H1 (cell line): ENCODE data around the gene GALNT7. TPM values are rescaled to one million over a fixed set of nuclear protein-coding genes. Genes with fewer than 3 reads are reported as not detected.

Experiments used
- CTCF ChIA-PET: fragments of 300-600 bp; sonication (Branson Sonifier 250); formaldehyde crosslinking; loops from one replicate; lab custom pipeline; 2021; ENCODE audit not compliant: partially characterized antibody; lab: Charles Lee
- POLR2A ChIA-PET: fragments of 300-600 bp; sonication (Branson Sonifier 250); formaldehyde crosslinking; loops from one replicate; lab custom pipeline; 2021; ENCODE audit warnings: inconsistent platforms; ENCODE audit not compliant: partially characterized antibody; lab: Charles Lee
- DNase-seq, 2 experiments: peaks; one replicate each; pipeline versions ENCODE4 v3.0.0 to v3.0.0-alpha.2; 2010 to 2022; ENCODE audit warnings: low spot score in 2 of 2, low read depth in 1 of 2, mixed read lengths in 1 of 2
- FAIRE-seq: peaks from 2 replicates; lab custom pipeline; 2011; peaks lifted over from hg19 to GRCh38; lab: Jason Lieb, UNC
- H2AFZ ChIP-seq: 2 replicates; pipeline ENCODE4 v1.8.1; 2012; ENCODE audit warnings: low read length, inconsistent platforms
- H2AK5ac ChIP-seq: 2 replicates; pipeline ENCODE4 v1.6.1; 2013; ENCODE audit warnings: low read depth, low read length
- H2BK120ac ChIP-seq: replicated peaks from 2 replicates; pipeline ENCODE3; 2013; ENCODE audit warnings: low read depth, low read length, inconsistent platforms
- H2BK12ac ChIP-seq: 2 replicates; pipeline ENCODE4 v1.6.1; 2013; ENCODE audit warnings: low read depth, low read length
- H2BK15ac ChIP-seq: 2 replicates; pipeline ENCODE4 v1.6.1; 2013; ENCODE audit warnings: low read length
- H2BK20ac ChIP-seq: 2 replicates; pipeline ENCODE4 v1.6.1; 2013; ENCODE audit warnings: low read length
- H2BK5ac ChIP-seq: 2 replicates; pipeline ENCODE4 v1.6.1; 2013; ENCODE audit warnings: low read depth, low read length
- H3K14ac ChIP-seq: 2 replicates; pipeline ENCODE4 v1.6.1; 2013; ENCODE audit warnings: inconsistent platforms; ENCODE audit not compliant: insufficient read length
- H3K18ac ChIP-seq: 2 replicates; pipeline ENCODE4 v1.6.1; 2013; ENCODE audit warnings: low read length; ENCODE audit errors: extremely low read depth
- H3K23ac ChIP-seq: 2 replicates; pipeline ENCODE4 v1.6.1; 2013; ENCODE audit warnings: inconsistent platforms; ENCODE audit not compliant: insufficient read length
- H3K23me2 ChIP-seq: 2 replicates; pipeline ENCODE4 v1.6.1; 2013; ENCODE audit warnings: low read depth, low read length
- H3K27ac ChIP-seq: 2 replicates; pipeline ENCODE4 v1.6.1; 2011; ENCODE audit warnings: low read depth, low read length, inconsistent platforms
- H3K27me3 ChIP-seq, 4 experiments: replicated peaks in 1 of 4; 1 replicate in 1 of 4; 2 replicates in 3 of 4; pipeline versions ENCODE4 v1.6.1 to v1.8.1; 2011 to 2013; ENCODE audit warnings: low read length in 3 of 4, mild to moderate bottlenecking in 3 of 4, inconsistent platforms in 2 of 4, mixed read lengths in 2 of 4, moderate library complexity in 1 of 4; ENCODE audit not compliant: control insufficient read depth in 3 of 4, insufficient read depth in 3 of 4; ENCODE audit errors: extremely low read depth in 1 of 4
- H3K36me3 ChIP-seq, 4 experiments: 2 replicates each; pipeline versions ENCODE4 v1.6.1 to v1.8.1; 2011 to 2013; ENCODE audit warnings: mild to moderate bottlenecking in 4 of 4, low read length in 3 of 4, moderate library complexity in 2 of 4, control low read depth in 1 of 4, inconsistent platforms in 1 of 4; ENCODE audit not compliant: insufficient read depth in 4 of 4, control insufficient read depth in 2 of 4
- H3K4ac ChIP-seq: replicated peaks from 2 replicates; pipeline ENCODE3; 2013; ENCODE audit warnings: low read length, low read depth, mixed read lengths, inconsistent platforms; ENCODE audit not compliant: insufficient read length
- H3K4me1 ChIP-seq, 4 experiments: replicated peaks in 1 of 4; 1 replicate in 1 of 4; 2 replicates in 3 of 4; pipeline versions ENCODE4 v1.6.1 to v1.8.1; 2011 to 2013; ENCODE audit warnings: low read length in 3 of 4, inconsistent platforms in 2 of 4, mixed read lengths in 1 of 4; ENCODE audit not compliant: insufficient read depth in 4 of 4, control insufficient read depth in 3 of 4
- H3K4me2 ChIP-seq, 2 experiments: 2 replicates each; pipeline versions ENCODE4 v1.6.1 to v1.8.1; 2011 to 2013; ENCODE audit warnings: low read depth in 2 of 2, low read length in 2 of 2, control low read depth in 1 of 2, inconsistent platforms in 1 of 2, mild to moderate bottlenecking in 1 of 2; ENCODE audit not compliant: insufficient read depth in 1 of 2
- H3K4me3 ChIP-seq, 4 experiments: fragments of 200-600, 300-600 bp in 1 of 4; sonication (generic), shearing (Covaris generic), sonication (Bioruptor Twin) in 1 of 4; 2 replicates each; pipeline versions ENCODE4 v1.5.1 to v1.8.1; 2011 to 2016; ENCODE audit warnings: low read length in 4 of 4, low read depth in 3 of 4, control low read depth in 2 of 4, inconsistent platforms in 2 of 4, mild to moderate bottlenecking in 2 of 4, mixed read lengths in 1 of 4, moderate library complexity in 1 of 4; ENCODE audit not compliant: insufficient read depth in 2 of 4; ENCODE audit errors: extremely low read depth in 1 of 4
- H3K56ac ChIP-seq: replicated peaks from 2 replicates; pipeline ENCODE3; 2013; ENCODE audit warnings: low read depth, mild to moderate bottlenecking, mixed read lengths, low read length, inconsistent platforms; ENCODE audit not compliant: insufficient read length
- H3K79me1 ChIP-seq: 2 replicates; pipeline ENCODE4 v1.6.1; 2013; ENCODE audit warnings: low read depth, low read length, control low read depth
- H3K79me2 ChIP-seq, 2 experiments: 2 replicates each; pipeline versions ENCODE4 v1.6.1 to v1.8.1; 2012 to 2013; ENCODE audit warnings: low read length in 2 of 2, mild to moderate bottlenecking in 2 of 2, inconsistent platforms in 1 of 2; ENCODE audit not compliant: insufficient read depth in 2 of 2, control insufficient read depth in 1 of 2
- H3K9ac ChIP-seq, 4 experiments: replicated peaks in 1 of 4; 1 replicate in 1 of 4; 2 replicates in 3 of 4; pipeline versions ENCODE4 v1.6.1 to v1.8.1; 2011 to 2013; ENCODE audit warnings: low read depth in 3 of 4, low read length in 3 of 4, control low read depth in 2 of 4, mild to moderate bottlenecking in 2 of 4, moderate library complexity in 2 of 4, inconsistent platforms in 1 of 4; ENCODE audit errors: extremely low read depth in 1 of 4
- H3K9me3 ChIP-seq, 2 experiments: 2 replicates each; pipeline versions ENCODE4 v1.6.1 to v1.8.1; 2012 to 2013; ENCODE audit warnings: mild to moderate bottlenecking in 2 of 2, moderate library complexity in 2 of 2, control low read depth in 1 of 2, inconsistent platforms in 1 of 2, low read depth in 1 of 2, low read length in 1 of 2, mixed read lengths in 1 of 2; ENCODE audit not compliant: insufficient read depth in 2 of 2
- H4K20me1 ChIP-seq, 2 experiments: replicated peaks in 1 of 2; 2 replicates each; pipeline versions ENCODE3 to v1.8.1; 2011 to 2013; ENCODE audit warnings: inconsistent platforms in 2 of 2, low read length in 2 of 2, mild to moderate bottlenecking in 1 of 2; ENCODE audit not compliant: insufficient read depth in 2 of 2, control insufficient read depth in 1 of 2
- H4K5ac ChIP-seq: 2 replicates; pipeline ENCODE4 v1.6.1; 2013; ENCODE audit warnings: low read length, low read depth, mixed read lengths, inconsistent platforms; ENCODE audit not compliant: insufficient read length
- H4K8ac ChIP-seq: 2 replicates; pipeline ENCODE4 v1.8.0; 2013; ENCODE audit warnings: mild to moderate bottlenecking, moderate library complexity, low read length, inconsistent platforms; ENCODE audit not compliant: insufficient read depth; ENCODE audit errors: extremely low read depth
- H4K91ac ChIP-seq: replicated peaks from 2 replicates; pipeline ENCODE3; 2013; ENCODE audit warnings: low read length, mixed read lengths, inconsistent platforms; ENCODE audit not compliant: insufficient read length
- BCL11A ChIP-seq, 2 experiments: IDR thresholded peaks; one replicate each; pipeline ENCODE4 v1.6.1; 2011; ENCODE audit warnings: low read depth in 2 of 2, low read length in 2 of 2, mild to moderate bottlenecking in 2 of 2
- BRCA1 ChIP-seq: IDR thresholded peaks from 2 replicates; pipeline ENCODE4 v1.6.1; 2012; ENCODE audit warnings: low read depth, low read length, improper control_type of control experiment
- CEBPB ChIP-seq: IDR thresholded peaks from 2 replicates; pipeline ENCODE4 v1.6.1; 2012; ENCODE audit warnings: low read depth, low read length
- HDAC2 ChIP-seq, 2 experiments: fragments of 300-600 bp in 1 of 2; sonication (generic) in 1 of 2; IDR thresholded peaks; 2 replicates each; pipeline ENCODE4 v1.6.1; 2011 to 2012; ENCODE audit warnings: low read depth in 2 of 2, low read length in 2 of 2, mild to moderate bottlenecking in 2 of 2, moderate library complexity in 2 of 2, borderline replicate concordance in 1 of 2, inconsistent platforms in 1 of 2
- SIX5 ChIP-seq: IDR thresholded peaks from 2 replicates; pipeline ENCODE4 v1.6.1; 2011; ENCODE audit warnings: mild to moderate bottlenecking, low read depth, low read length
- TAF1 ChIP-seq: IDR thresholded peaks from 2 replicates; pipeline ENCODE4 v1.6.1; 2011; ENCODE audit warnings: mild to moderate bottlenecking, low read depth, low read length
- WGBS, 2 experiments: shearing (Covaris generic) in 1 of 2; methylation state at CpG; one replicate each; pipeline versions ENCODE4 v1.1.6 to v1.1.7; 2013 to 2015; ENCODE audit warnings: low lambda C conversion rate in 2 of 2, mixed read lengths in 2 of 2, inconsistent platforms in 1 of 2, low coverage in 1 of 2, missing lambda C conversion rate in 1 of 2; ENCODE audit not compliant: insufficient replicate concordance in 2 of 2, insufficient coverage in 1 of 2, insufficient read length in 1 of 2; ENCODE audit errors: extremely low coverage in 1 of 2, missing lambda C conversion rate in 1 of 2; 5-methylcytosine and 5-hydroxymethylcytosine counted together
- polyA plus RNA-seq, 7 experiments: library from polyadenylated mRNA; depleted of rRNA in 3 of 7; stranded (reverse) in 5 of 7; unstranded in 2 of 7; fragments of >200 nt in 5 of 7; fragments of 200-250 nt in 2 of 7; gene quantifications; 1 replicate in 5 of 7; 2 replicates in 1 of 7; 4 replicates in 1 of 7; pipeline versions ENCODE4 v1.2.1 to v1.2.3, GENCODE V29; 2011 to 2013; ENCODE audit warnings: missing spikeins in 2 of 7, mixed read lengths in 2 of 7
- total RNA-seq: library from RNA; stranded (reverse); fragmentation: NEBNext Ultra II Directional; extraction: Animal tissue kit (Norgen Biotek cat#: 25700); gene quantifications from 2 replicates; pipeline ENCODE4 v1.2.1, GENCODE V29; 2021

GALNT7 gene
- total and polyA plus RNA-seq, 2 of the 8 experiments (the other 6 are each of a cell fraction or from before 2014, with no cell fraction given), result 22.4 to 85.5 TPM

DNA sequence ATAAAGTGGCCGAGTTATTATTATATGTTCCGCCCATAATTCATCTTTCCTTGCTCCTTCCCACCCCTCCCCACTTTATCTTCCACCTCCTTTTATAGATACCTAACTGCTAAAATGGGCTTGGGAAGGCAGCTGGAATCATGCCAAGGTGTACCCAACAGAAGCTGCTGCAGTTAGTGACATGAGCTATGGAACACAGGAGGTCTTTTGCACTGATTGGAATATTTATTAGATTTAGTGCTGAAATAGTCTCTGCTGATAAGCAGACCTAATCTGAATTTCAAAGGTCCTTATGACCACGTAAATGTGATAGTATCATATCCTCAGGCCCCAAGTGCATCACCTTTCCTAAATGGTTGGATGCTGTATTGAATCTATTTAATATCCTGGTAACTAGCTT lies 100.7 kb downstream of the GALNT7 start:
- H3K9me3 ChIP-seq, result no peaks in the 10 kb centered on the region; a peak in 1 of 4 replicates
- no peak overlapping the region for H4K91ac ChIP-seq
- no peak overlapping the region for H3K27ac ChIP-seq
- WGBS, 2 experiments, result 90% methylated on average over 3 of the region's 3 CpGs; no CpG with 5 or more reads in 1 of the 2 experiments
- peaks cover 0 to 85% of the 10 kb centered on the region in 2 experiments; a peak in 2 of 4 replicates for H3K79me2 ChIP-seq
- ChIA-PET CTCF (interaction anchor here (0.8 to 2.9 kb wide), 6 partner anchors 12 to 151 kb away, joined by 3 to 13 read pairs (median 6); no protein-coding TSS in a partner anchor), POLR2A (no interaction called here)
- H2BK5ac ChIP-seq, result no peak overlapping the region
- peaks cover 7% of the 10 kb centered on the region for H3K79me1 ChIP-seq
- H3K36me3 ChIP-seq, result peaks cover 0 to 7% (median 2%) of the 10 kb centered on the region in 4 experiments; a peak in 2 of 8 replicates
- TF ChIP-seq CEBPB (no peak), TAF1 (no peak), BCL11A (IDR thresholded peaks at IDR 0.05; ENCODE audit: low read depth in 2 of 2, low read length in 2 of 2) (no peak), SIX5 (no peak), HDAC2 (IDR thresholded peaks at IDR 0.05; ENCODE audit: borderline replicate concordance in 1 of 2, low read depth in 2 of 2, low read length in 2 of 2) (no peak), BRCA1 (no peak)
- TF ChIP-seq, all 59 proteins: peak for 0
- no peak overlapping the region for H3K23ac ChIP-seq
- no peak overlapping the region for H2BK20ac ChIP-seq
- H3K4me1 ChIP-seq, result peaks cover 0 to 10% (median 2%) of the 10 kb centered on the region in 4 experiments; a peak in 4 of 7 replicates
- no peaks in the 10 kb centered on the region; a peak in 1 of 7 replicates for H3K27me3 ChIP-seq
- no peak overlapping the region for H2BK120ac ChIP-seq
- no peak overlapping the region for H2AFZ ChIP-seq
- FAIRE-seq, result no peak
- H4K20me1 ChIP-seq, result peaks cover 0 to 4% of the 10 kb centered on the region in 2 experiments
- no peak overlapping the region for H3K4me3 ChIP-seq
- H4K5ac ChIP-seq, result no peak overlapping the region
- H4K8ac ChIP-seq, result no peak overlapping the region
- no peak overlapping the region for H3K4ac ChIP-seq
- no peak overlapping the region for H3K18ac ChIP-seq
- no peak overlapping the region for H2BK12ac ChIP-seq
- H3K14ac ChIP-seq, result no peak overlapping the region
- DNase-seq, result no peak
- H2BK15ac ChIP-seq, result no peak overlapping the region
- H2AK5ac ChIP-seq, result no peak overlapping the region
- no peak overlapping the region for H3K4me2 ChIP-seq
- H3K23me2 ChIP-seq, result peaks cover 2% of the 10 kb centered on the region; the same call in 1 of the 2 replicates
- H3K9ac ChIP-seq, result no peak overlapping the region
- H3K56ac ChIP-seq, result no peak overlapping the region
